Measurements from ENCODE around the gene YES1.

DNA sequence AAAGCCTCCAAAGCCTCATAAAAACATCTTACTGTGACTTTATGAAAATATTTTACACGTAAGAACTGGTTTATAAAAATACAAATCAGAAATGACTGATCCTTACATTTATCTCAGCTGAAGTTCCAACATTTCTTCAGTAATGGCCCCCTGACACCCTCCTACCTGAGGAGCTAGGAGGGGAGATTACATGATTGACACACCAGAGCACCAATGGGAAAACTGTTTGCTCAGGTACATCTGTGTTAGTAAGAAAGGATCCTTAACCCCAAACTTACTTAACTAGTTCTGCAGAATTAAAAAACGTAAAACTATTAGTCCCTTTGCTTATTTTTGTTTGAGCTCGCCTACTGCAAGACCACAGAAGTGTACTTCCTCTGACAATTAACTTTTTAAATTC is 126.6 kb downstream of the YES1 start:
- TF ChIP-seq, protein P1, sequence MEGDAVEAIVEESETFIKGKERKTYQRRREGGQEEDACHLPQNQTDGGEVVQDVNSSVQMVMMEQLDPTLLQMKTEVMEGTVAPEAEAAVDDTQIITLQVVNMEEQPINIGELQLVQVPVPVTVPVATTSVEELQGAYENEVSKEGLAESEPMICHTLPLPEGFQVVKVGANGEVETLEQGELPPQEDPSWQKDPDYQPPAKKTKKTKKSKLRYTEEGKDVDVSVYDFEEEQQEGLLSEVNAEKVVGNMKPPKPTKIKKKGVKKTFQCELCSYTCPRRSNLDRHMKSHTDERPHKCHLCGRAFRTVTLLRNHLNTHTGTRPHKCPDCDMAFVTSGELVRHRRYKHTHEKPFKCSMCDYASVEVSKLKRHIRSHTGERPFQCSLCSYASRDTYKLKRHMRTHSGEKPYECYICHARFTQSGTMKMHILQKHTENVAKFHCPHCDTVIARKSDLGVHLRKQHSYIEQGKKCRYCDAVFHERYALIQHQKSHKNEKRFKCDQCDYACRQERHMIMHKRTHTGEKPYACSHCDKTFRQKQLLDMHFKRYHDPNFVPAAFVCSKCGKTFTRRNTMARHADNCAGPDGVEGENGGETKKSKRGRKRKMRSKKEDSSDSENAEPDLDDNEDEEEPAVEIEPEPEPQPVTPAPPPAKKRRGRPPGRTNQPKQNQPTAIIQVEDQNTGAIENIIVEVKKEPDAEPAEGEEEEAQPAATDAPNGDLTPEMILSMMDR (IDR thresholded peaks at IDR 0.05): no peak
- no peak for TF ChIP-seq POLR2A (IDR thresholded peaks at IDR 0.05)
- TF ChIP-seq POLR2AphosphoS5 (IDR thresholded peaks at IDR 0.05): no peak
- no peak for TF ChIP-seq EP300 (IDR thresholded peaks at IDR 0.05)
